Neuronal stem cell (in vitro differentiated cells): Measurements from ENCODE around the gene MYO3B.
"Not testable (repeated sequence)": the region's sequence is repeated elsewhere in the genome, so short reads cannot be mapped to it uniquely, and the experiment has no call there.

ENCODE experiments used
- DNase-seq: peaks from one replicate; pipeline ENCODE4 v3.0.0-alpha.2; 2013; ENCODE audit warnings: low spot score
- H2AFZ ChIP-seq: one replicate; pipeline ENCODE4 v1.6.1; 2013; ENCODE audit warnings: mild to moderate bottlenecking, low read length, inconsistent platforms
- H2AK5ac ChIP-seq: 2 replicates; pipeline ENCODE4 v1.6.1; 2013; ENCODE audit warnings: low read depth, mild to moderate bottlenecking, inconsistent platforms, low read length, moderate library complexity, mixed read lengths
- H2BK120ac ChIP-seq: 2 replicates; pipeline ENCODE4 v1.6.1; 2013; ENCODE audit warnings: low read depth, mild to moderate bottlenecking, inconsistent platforms, low read length, moderate library complexity, mixed read lengths
- H2BK12ac ChIP-seq: one replicate; pipeline ENCODE4 v1.6.1; 2013; ENCODE audit warnings: low read length, inconsistent platforms
- H2BK15ac ChIP-seq: 2 replicates; pipeline ENCODE4 v1.6.1; 2013; ENCODE audit warnings: mild to moderate bottlenecking, low read length, inconsistent platforms, mixed read lengths
- H2BK5ac ChIP-seq: one replicate; pipeline ENCODE4 v1.6.1; 2013; ENCODE audit warnings: inconsistent platforms, mild to moderate bottlenecking, low read length, moderate library complexity
- H3K14ac ChIP-seq: one replicate; pipeline ENCODE4 v1.6.1; 2013; ENCODE audit warnings: low read length, inconsistent platforms
- H3K18ac ChIP-seq: 2 replicates; pipeline ENCODE4 v1.6.1; 2013; ENCODE audit warnings: low read length, inconsistent platforms
- H3K23ac ChIP-seq: 2 replicates; pipeline ENCODE4 v1.6.1; 2013; ENCODE audit warnings: low read depth, mild to moderate bottlenecking, mixed read lengths, low read length, inconsistent platforms; ENCODE audit not compliant: poor library complexity
- H3K27ac ChIP-seq: replicated peaks from 3 replicates; pipeline ENCODE4 v1.5.1; 2013; ENCODE audit warnings: low read length, inconsistent platforms
- H3K27me3 ChIP-seq, 3 experiments: 2 replicates each; pipeline ENCODE4 v1.6.1; 2013; ENCODE audit warnings: low read length in 3 of 3, mild to moderate bottlenecking in 2 of 3, inconsistent platforms in 1 of 3, low read depth in 1 of 3, mixed read lengths in 1 of 3, moderate library complexity in 1 of 3; ENCODE audit not compliant: control insufficient read depth in 3 of 3, insufficient read depth in 3 of 3
- H3K36me3 ChIP-seq, 2 donors: replicated peaks in 1 of 2; 2 replicates each; pipeline ENCODE4 v1.6.1; 2013; ENCODE audit warnings: low read length in 2 of 2; ENCODE audit not compliant: control insufficient read depth in 2 of 2, insufficient read depth in 2 of 2
- H3K4ac ChIP-seq: 2 replicates; pipeline ENCODE4 v1.6.1; 2013; ENCODE audit warnings: inconsistent platforms, mild to moderate bottlenecking, low read length, moderate library complexity
- H3K4me1 ChIP-seq, 2 donors: 1 replicate in 1 of 2; 2 replicates in 1 of 2; pipeline ENCODE4 v1.6.1; 2013; ENCODE audit warnings: low read length in 2 of 2, low read depth in 1 of 2; ENCODE audit not compliant: control insufficient read depth in 2 of 2, insufficient read depth in 1 of 2
- H3K4me2 ChIP-seq: one replicate; pipeline ENCODE4 v1.6.1; 2013; ENCODE audit warnings: mild to moderate bottlenecking, low read length, inconsistent platforms; ENCODE audit not compliant: insufficient read depth, poor library complexity, severe bottlenecking
- H3K4me3 ChIP-seq, 2 donors: 2 replicates each; pipeline ENCODE4 v1.5.1; 2013; ENCODE audit warnings: low read length in 2 of 2, mild to moderate bottlenecking in 2 of 2, inconsistent platforms in 1 of 2, moderate library complexity in 1 of 2
- H3K79me1 ChIP-seq: one replicate; pipeline ENCODE4 v1.6.1; 2013; ENCODE audit warnings: low read depth, mild to moderate bottlenecking, inconsistent platforms, low read length, moderate library complexity
- H3K9ac ChIP-seq: one replicate; pipeline ENCODE4 v1.6.1; 2013; ENCODE audit warnings: mild to moderate bottlenecking, low read depth, low read length, inconsistent platforms; ENCODE audit not compliant: poor library complexity
- H3K9me3 ChIP-seq, 2 donors: replicated peaks in 1 of 2; 2 replicates each; pipeline versions ENCODE3 to v1.6.1; 2013; ENCODE audit warnings: low read length in 2 of 2, mild to moderate bottlenecking in 2 of 2, inconsistent platforms in 1 of 2, low read depth in 1 of 2, mixed read lengths in 1 of 2, moderate library complexity in 1 of 2; ENCODE audit not compliant: control insufficient read depth in 2 of 2, insufficient read depth in 1 of 2
- H4K8ac ChIP-seq: one replicate; pipeline ENCODE4 v1.6.1; 2013; ENCODE audit warnings: low read depth, mild to moderate bottlenecking, inconsistent platforms, low read length, moderate library complexity
- H4K91ac ChIP-seq: one replicate; pipeline ENCODE4 v1.6.1; 2013; ENCODE audit warnings: low read length, low read depth, mild to moderate bottlenecking, inconsistent platforms; ENCODE audit not compliant: poor library complexity
- WGBS, 2 donors: extraction: QIAGEN DNeasy Blood & Tissue Kit; methylation state at CpG; one replicate each; pipeline ENCODE4 v1.1.7; 2013; ENCODE audit warnings: missing lambda C conversion rate in 2 of 2, mixed read lengths in 1 of 2; ENCODE audit not compliant: insufficient read length in 2 of 2, insufficient replicate concordance in 1 of 2; ENCODE audit errors: extremely low coverage in 2 of 2; 5-methylcytosine and 5-hydroxymethylcytosine counted together

MYO3B gene

DNA sequence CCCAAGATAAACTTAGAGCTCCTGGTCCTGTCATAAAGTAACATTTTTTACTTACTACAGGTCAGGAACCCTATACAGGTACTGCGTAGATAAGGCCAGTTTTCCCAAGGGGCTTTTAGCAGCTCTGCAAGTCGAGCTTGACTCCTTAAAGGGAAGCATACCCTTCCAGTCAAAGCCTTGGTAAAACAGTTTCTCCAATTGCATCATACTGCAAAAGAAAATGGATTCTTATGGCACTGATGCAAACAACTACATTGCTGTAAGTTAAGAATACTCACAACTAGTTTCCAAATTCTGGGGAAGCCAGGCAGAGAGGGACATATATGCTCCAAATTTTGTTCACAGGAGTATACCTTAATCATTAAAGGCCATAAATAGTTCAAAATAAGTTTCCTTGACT lies 31.0 kb downstream of the MYO3B start:
- H4K91ac ChIP-seq, result no peak overlapping the region
- no peak overlapping the region for H3K14ac ChIP-seq
- no peaks in the 10 kb centered on the region for H3K79me1 ChIP-seq
- no peak for DNase-seq
- H3K18ac ChIP-seq, result no peak overlapping the region
- H3K4ac ChIP-seq, result no peak overlapping the region
- no peak overlapping the region for H3K9ac ChIP-seq
- no peak overlapping the region for H4K8ac ChIP-seq
- H2BK5ac ChIP-seq, result no peak overlapping the region
- no peak overlapping the region for H3K4me3 ChIP-seq
- peaks cover 3 to 10% of the 10 kb centered on the region in 2 donors for H3K9me3 ChIP-seq
- no peak overlapping the region for H2BK120ac ChIP-seq
- H3K4me1 ChIP-seq, result peaks cover 0 to 19% of the 10 kb centered on the region in 2 donors
- no peak overlapping the region for H2BK12ac ChIP-seq
- no CpG with 5 or more reads among the region's 2 CpGs for WGBS, 2 donors
- H3K27ac ChIP-seq, result no peak overlapping the region
- no peak overlapping the region for H2AK5ac ChIP-seq
- H3K4me2 ChIP-seq, result no peak overlapping the region
- no peak overlapping the region for H3K23ac ChIP-seq
- no peaks in the 10 kb centered on the region for H3K27me3 ChIP-seq
- no peak overlapping the region for H2AFZ ChIP-seq
- no peak overlapping the region for H2BK15ac ChIP-seq
- no peaks in the 10 kb centered on the region for H3K36me3 ChIP-seq

DNA sequence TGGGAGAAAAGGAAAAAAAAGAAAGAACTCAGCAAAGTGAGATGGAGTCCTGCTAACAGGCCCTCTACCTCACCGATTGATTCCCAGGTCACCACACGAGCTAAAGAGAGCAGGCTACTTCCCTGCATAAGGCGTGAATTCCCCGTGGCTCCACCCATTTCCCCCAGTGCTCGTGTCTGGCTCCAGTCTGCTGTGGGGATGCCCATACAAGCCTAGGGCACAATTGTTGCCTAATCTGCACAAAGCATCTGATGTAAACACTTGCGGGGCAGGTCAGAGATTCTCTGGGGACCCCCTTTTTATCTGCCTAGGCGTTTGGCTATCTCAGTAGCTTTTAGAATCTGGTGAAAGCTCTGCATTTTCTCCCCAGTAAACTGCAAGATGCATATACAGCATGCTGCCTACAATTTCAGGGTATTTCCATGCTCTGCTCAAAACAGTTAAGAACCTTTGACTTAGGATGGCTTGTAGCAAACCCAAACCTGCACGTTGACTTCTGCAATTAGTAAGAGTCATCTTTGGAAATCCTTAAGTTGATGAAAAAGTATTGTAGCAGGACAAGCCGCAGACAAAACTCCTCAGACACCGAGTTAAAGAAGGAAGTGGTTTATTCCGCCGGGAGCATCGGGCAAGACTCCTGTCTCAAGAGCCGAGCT lies 34.8 kb downstream of the MYO3B start:
- Histone ChIP-seq H4K8ac (no peak overlapping the region), H3K4ac (no peak overlapping the region), H3K4me1 (peaks cover 2 to 9% of the 10 kb centered on the region in 2 donors), H4K91ac (no peak overlapping the region), H2BK12ac (no peak overlapping the region), H3K4me2 (no peak overlapping the region), H3K9ac (no peak overlapping the region), H3K9me3 (peaks cover under 1 to 10% of the 10 kb centered on the region in 2 donors), H2BK15ac (no peak overlapping the region), H3K27ac (no peak overlapping the region), H3K79me1 (no peaks in the 10 kb centered on the region), H3K14ac (no peak overlapping the region), H2BK5ac (no peak overlapping the region), H2AFZ (peak overlapping the region; percentile 76), H3K18ac (peak overlapping the region; percentile 1), H2BK120ac (no peak overlapping the region), H2AK5ac (no peak overlapping the region), H3K36me3 (no peaks in the 10 kb centered on the region), H3K4me3 (no peak overlapping the region), H3K27me3 (no peaks in the 10 kb centered on the region), H3K23ac (no peak overlapping the region)
- no CpG with 5 or more reads among the region's 14 CpGs for WGBS, 2 donors
- no peak for DNase-seq

DNA sequence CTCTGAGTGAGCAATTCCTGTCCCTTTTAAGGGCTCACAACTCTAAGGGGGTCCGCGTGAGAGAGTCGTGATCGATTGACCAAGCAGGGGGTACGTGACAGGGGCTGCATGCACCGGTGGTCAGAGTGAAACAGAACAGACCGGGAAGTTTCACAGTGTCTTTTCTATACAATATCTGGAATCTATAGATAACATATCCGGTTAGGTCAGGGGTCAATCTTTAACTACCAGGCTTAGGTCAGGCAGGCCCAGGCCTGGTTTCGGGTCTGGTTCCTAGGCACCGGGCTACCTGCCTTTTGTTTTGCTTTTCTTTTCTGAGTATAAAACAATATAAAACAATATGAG lies 35.3 kb downstream of the MYO3B start:
- no CpG with 5 or more reads among the region's 10 CpGs for WGBS, 2 donors
- not testable (repeated sequence) for H4K91ac ChIP-seq, H2BK15ac ChIP-seq, H3K9ac ChIP-seq, DNase-seq, H3K4ac ChIP-seq, H3K23ac ChIP-seq, H3K79me1 ChIP-seq, H4K8ac ChIP-seq, H3K27me3 ChIP-seq, H2BK5ac ChIP-seq, H2BK12ac ChIP-seq, H3K4me3 ChIP-seq, H3K14ac ChIP-seq, H3K4me1 ChIP-seq, H3K36me3 ChIP-seq, H3K27ac ChIP-seq, H3K4me2 ChIP-seq, H2AK5ac ChIP-seq, H3K18ac ChIP-seq, H2BK120ac ChIP-seq
- Histone ChIP-seq H2AFZ (peak overlapping the region; percentile 76), H3K9me3 (peaks cover 0 to 10% of the 10 kb centered on the region in 2 donors)

DNA sequence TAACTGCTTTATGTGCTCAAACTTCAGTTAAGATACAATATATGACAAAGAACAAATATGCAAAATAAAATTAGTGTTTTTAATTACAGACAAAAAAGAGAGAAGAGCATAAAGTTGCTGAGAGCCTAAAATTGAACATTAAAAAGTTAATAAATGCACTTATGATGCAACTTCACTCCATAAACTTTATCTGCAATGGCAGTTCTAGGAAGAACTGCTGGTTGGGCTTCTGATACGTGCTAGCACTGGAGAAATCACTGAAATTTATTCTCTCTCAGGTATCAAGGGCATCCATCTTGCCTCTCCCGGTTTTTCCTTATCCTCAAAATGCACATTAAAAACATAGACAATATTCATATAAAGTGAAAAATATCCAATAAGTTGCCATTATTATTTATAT lies 35.7 kb downstream of the MYO3B start:
- Histone ChIP-seq H3K4me1 (peaks cover 2 to 9% of the 10 kb centered on the region in 2 donors), H2BK120ac (no peak overlapping the region), H3K4me3 (no peak overlapping the region), H3K23ac (no peak overlapping the region), H3K14ac (no peak overlapping the region), H2AK5ac (no peak overlapping the region), H3K79me1 (no peaks in the 10 kb centered on the region), H3K27me3 (no peaks in the 10 kb centered on the region), H3K9me3 (peaks cover 0 to 10% of the 10 kb centered on the region in 2 donors), H3K36me3 (no peaks in the 10 kb centered on the region), H2BK5ac (no peak overlapping the region), H3K4me2 (no peak overlapping the region), H4K91ac (no peak overlapping the region), H2BK12ac (no peak overlapping the region), H3K18ac (no peak overlapping the region), H3K4ac (no peak overlapping the region), H2BK15ac (no peak overlapping the region), H3K27ac (no peak overlapping the region), H2AFZ (no peak overlapping the region), H4K8ac (no peak overlapping the region), H3K9ac (no peak overlapping the region)
- no CpG with 5 or more reads among the region's 2 CpGs for WGBS, 2 donors
- DNase-seq, result no peak
